Ascending aorta (tissue), 2 donors: Measurements from ENCODE around the gene MRNIP. TPM values are rescaled to one million over a fixed set of nuclear protein-coding genes. Genes with fewer than 3 reads are reported as not detected.
"Not testable (repeated sequence)": the region's sequence is repeated elsewhere in the genome, so short reads cannot be mapped to it uniquely, and the experiment has no call there.

Experiments
- DNase-seq, 2 donors: peaks; one replicate each; pipeline ENCODE4 v3.0.0-alpha.2; 2019; ENCODE audit warnings: low spot score in 2 of 2
- H3K27ac ChIP-seq, 2 donors: fragments of 200-600 bp; sonication (generic); one replicate each; pipeline ENCODE4 v1.5.1; 2016 to 2017; ENCODE audit warnings: mild to moderate bottlenecking in 1 of 2
- H3K27me3 ChIP-seq: fragments of 200-600 bp; sonication (generic); one replicate; pipeline ENCODE4 v1.5.1; 2017
- H3K36me3 ChIP-seq, 2 donors: fragments of 200-600 bp; sonication (generic); one replicate each; pipeline ENCODE4 v1.5.1; 2016
- H3K4me1 ChIP-seq, 2 donors: fragments of 200-600 bp; sonication (generic); one replicate each; pipeline ENCODE4 v1.5.1; 2016 to 2017; ENCODE audit warnings: mild to moderate bottlenecking in 1 of 2
- H3K4me3 ChIP-seq, 2 donors: fragments of 200-600 bp; sonication (generic); one replicate each; pipeline ENCODE4 v1.5.1; 2016 to 2017; ENCODE audit warnings: mild to moderate bottlenecking in 1 of 2
- H3K9me3 ChIP-seq, 2 donors: fragments of 200-600 bp; sonication (generic); one replicate each; pipeline ENCODE4 v1.5.1; 2016
- CTCF ChIP-seq, 3 experiments: fragments of 200-600 bp in 2 of 3; fragments of 450-650 bp in 1 of 3; sonication (generic) in 2 of 3; IDR thresholded peaks; one replicate each; pipeline ENCODE4 v1.5.1; 2016 to 2019; ENCODE audit warnings: antibody characterized with exemption in 3 of 3, mild to moderate bottlenecking in 1 of 3, moderate library complexity in 1 of 3
- intact Hi-C: fragments of 100-400 bp; cut with DNase I; formaldehyde crosslinking; loops from one replicate; pipeline ENCODE4 v1.15.1; 2023
- total RNA-seq: library from RNA; depleted of rRNA; stranded (reverse); fragments of >200 nt; gene quantifications from one replicate; pipeline ENCODE4 v1.1.0, GENCODE V29; 2016

Gene MRNIP
- total RNA-seq, 1 donor from 2014 or later: 17.3 TPM

GRCh38 chr5:179872055-179872827 is 13.6 kb upstream of the MRNIP start:
- Histone ChIP-seq H3K4me1 (no peaks in the 10 kb centered on the region), H3K4me3 (no peak overlapping the region), H3K27ac (no peak overlapping the region), H3K36me3 (peaks cover 71 to 87% of the 10 kb centered on the region in 2 donors), H3K27me3 (no peaks in the 10 kb centered on the region), H3K9me3 (no peaks in the 10 kb centered on the region)
- intact Hi-C loops: no loop called here
- no peak for TF ChIP-seq CTCF (IDR thresholded peaks at IDR 0.05)
- DNase-seq: no peak

GRCh38 chr5:179871533-179871932 is 12.9 kb upstream of the MRNIP start:
- intact Hi-C loops, H3K27ac ChIP-seq, H3K27me3 ChIP-seq, H3K9me3 ChIP-seq, H3K4me3 ChIP-seq, H3K4me1 ChIP-seq, DNase-seq: not testable (repeated sequence)
- H3K36me3 ChIP-seq: peaks cover 77 to 91% of the 10 kb centered on the region in 2 donors

- no peak for DNase-seq
- intact Hi-C loops: no loop called here
- Histone ChIP-seq H3K36me3 (peaks cover 73 to 91% of the 10 kb centered on the region in 2 donors), H3K9me3 (no peaks in the 10 kb centered on the region), H3K27me3 (no peaks in the 10 kb centered on the region), H3K4me1 (no peaks in the 10 kb centered on the region), H3K4me3 (no peak overlapping the region), H3K27ac (no peak overlapping the region)
- TF ChIP-seq CTCF (IDR thresholded peaks at IDR 0.05): no peak
These were observed 12.3 kb upstream of the MRNIP start for GRCh38 chr5:179870952-179871351.

DNA sequence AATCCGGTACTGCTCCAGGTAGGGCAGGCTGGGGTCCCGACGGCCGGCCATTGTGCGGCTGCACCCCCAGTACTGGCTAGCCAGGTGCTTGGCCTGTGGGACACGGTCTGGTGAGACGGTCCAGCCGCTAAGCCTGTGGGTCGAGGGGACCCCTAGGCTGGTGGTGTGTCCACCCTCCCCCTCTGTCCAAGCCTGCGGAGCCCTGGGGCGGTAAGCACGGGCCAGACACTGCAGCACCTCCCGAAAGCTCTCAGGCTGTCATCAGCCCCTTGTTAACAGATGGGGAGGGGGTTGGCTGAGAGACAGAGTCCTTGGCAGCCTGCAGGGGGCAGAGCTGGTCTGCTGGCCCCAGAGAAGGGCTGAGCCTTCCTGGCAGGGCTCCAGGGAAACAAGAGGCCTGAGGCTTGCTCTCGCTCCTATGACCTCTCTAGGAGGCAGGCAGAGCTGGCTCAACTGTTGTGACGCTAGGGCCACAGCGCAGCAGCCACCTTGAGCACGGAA is 11.8 kb upstream of the MRNIP start:
- H3K27ac ChIP-seq: no peak overlapping the region
- no peaks in the 10 kb centered on the region for H3K4me1 ChIP-seq
- no peak overlapping the region for H3K4me3 ChIP-seq
- intact Hi-C loops: no loop called here
- no peaks in the 10 kb centered on the region for H3K27me3 ChIP-seq
- TF ChIP-seq CTCF (IDR thresholded peaks at IDR 0.05): no peak
- H3K9me3 ChIP-seq: no peaks in the 10 kb centered on the region
- DNase-seq: no peak
- H3K36me3 ChIP-seq: peaks cover 77 to 92% of the 10 kb centered on the region in 2 donors

- H3K27ac ChIP-seq: no peak overlapping the region
- intact Hi-C loops: no loop called here
- H3K4me3 ChIP-seq: no peak overlapping the region
- TF ChIP-seq CTCF (IDR thresholded peaks at IDR 0.05): no peak
- H3K4me1 ChIP-seq: no peaks in the 10 kb centered on the region
- no peaks in the 10 kb centered on the region for H3K27me3 ChIP-seq
- no peaks in the 10 kb centered on the region for H3K9me3 ChIP-seq
- no peak for DNase-seq
- H3K36me3 ChIP-seq: peaks cover 79 to 92% of the 10 kb centered on the region in 2 donors
These were observed 11.2 kb upstream of the MRNIP start for GRCh38 chr5:179869641-179870402.

- H3K9me3 ChIP-seq: no peaks in the 10 kb centered on the region
- no peak for DNase-seq
- TF ChIP-seq CTCF (IDR thresholded peaks at IDR 0.05): no peak
- H3K27ac ChIP-seq: no peak overlapping the region
- no peak overlapping the region for H3K4me3 ChIP-seq
- no peaks in the 10 kb centered on the region for H3K27me3 ChIP-seq
- intact Hi-C loops: no loop called here
- peaks cover 79 to 92% of the 10 kb centered on the region in 2 donors for H3K36me3 ChIP-seq
- no peaks in the 10 kb centered on the region for H3K4me1 ChIP-seq
These were observed 10.5 kb upstream of the MRNIP start for GRCh38 chr5:179869101-179869500.
